Measurements from ENCODE around the gene LSM14A. TPM values are rescaled to one million over a fixed set of nuclear protein-coding genes. Genes with fewer than 3 reads are reported as not detected.
A peak's percentile ranks its signal among the peaks of the same experiment; 100 is the strongest.

LSM14A gene
- total RNA-seq, 1 experiment from 2014 or later = 199 TPM

DNA sequence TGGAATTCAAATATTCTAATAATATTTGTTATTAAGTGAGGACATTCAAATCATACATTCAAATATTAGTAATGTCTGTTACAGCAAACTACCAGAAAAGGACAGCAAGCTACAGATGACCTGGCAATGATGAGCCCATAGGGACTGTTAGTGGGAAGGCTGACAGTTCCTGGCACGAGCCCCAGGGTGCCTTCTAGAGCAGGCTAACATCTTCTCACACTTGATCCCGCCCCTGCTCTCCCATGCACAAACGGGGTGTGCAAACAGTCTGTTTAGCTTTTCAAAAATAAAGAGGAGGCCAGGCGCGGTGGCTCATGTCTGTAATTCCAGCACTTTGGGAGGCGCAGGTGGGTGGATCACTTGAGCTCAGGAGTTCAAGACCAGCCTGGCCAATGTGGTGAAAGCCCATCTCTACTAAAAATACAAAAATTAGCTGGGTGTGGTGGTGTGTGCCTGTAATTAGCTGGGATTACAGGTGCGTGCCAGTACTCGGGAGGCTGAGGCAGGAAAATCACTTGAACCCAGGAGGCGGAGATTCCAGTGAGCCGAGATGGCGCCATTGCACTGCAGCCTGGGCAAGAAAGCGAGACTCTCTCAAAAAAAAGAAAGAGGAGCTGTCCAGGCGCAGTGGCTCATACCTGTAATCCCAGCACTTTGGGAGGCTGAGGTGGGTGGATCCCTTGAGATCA, 72.5 kb downstream of the LSM14A start:
- no peak for DNase-seq
- Histone ChIP-seq H4K20me1 (ENCODE audit: control insufficient read depth, insufficient read depth, insufficient read length) (no peaks in the 10 kb centered on the region), H3K9ac (ENCODE audit: extremely low read depth, insufficient read length, low read length) (no peak overlapping the region), H2BK5ac (ENCODE audit: insufficient read length, low read length) (no peak overlapping the region), H2BK12ac (ENCODE audit: insufficient read length, low read depth, low read length) (no peak overlapping the region), H3K4ac (ENCODE audit: low read depth, low read length) (no peak overlapping the region), H2BK15ac (ENCODE audit: low read depth, low read length) (no peak overlapping the region), H2AFZ (ENCODE audit: low read length) (no peak overlapping the region), H3K23ac (ENCODE audit: insufficient read length, low read depth, low read length) (no peak overlapping the region), H3K18ac (ENCODE audit: insufficient read length, low read depth, low read length) (no peak overlapping the region), H3K4me2 (ENCODE audit: insufficient read depth, insufficient read length, low read length) (no peak overlapping the region), H3K79me1 (ENCODE audit: insufficient read depth, low read depth, low read length, poor library complexity, severe bottlenecking) (no peaks in the 10 kb centered on the region), H3K23me2 (ENCODE audit: insufficient read length, low read depth, low read length, poor library complexity, severe bottlenecking) (no peaks in the 10 kb centered on the region), H3K27ac (ENCODE audit: insufficient read length, low read depth, low read length) (no peak overlapping the region), H3K9me3 (ENCODE audit: control insufficient read depth, low read depth, low read length) (no peaks in the 10 kb centered on the region), H4K5ac (ENCODE audit: insufficient read length, low read depth, low read length) (no peak overlapping the region), H4K8ac (replicated peaks; ENCODE audit: insufficient read length, low read depth, low read length) (no peak overlapping the region), H3K4me1 (ENCODE audit: insufficient read depth, low read length) (no peaks in the 10 kb centered on the region), H4K91ac (ENCODE audit: insufficient read length, low read depth, low read length) (no peak overlapping the region), H3K14ac (ENCODE audit: insufficient read depth, low read length) (no peak overlapping the region), H2AK5ac (ENCODE audit: insufficient read length, low read length) (no peak overlapping the region), H3K79me2 (ENCODE audit: insufficient read depth, low read length) (no peaks in the 10 kb centered on the region), H2BK20ac (ENCODE audit: low read depth, low read length, poor library complexity, severe bottlenecking) (no peak overlapping the region), H2BK120ac (ENCODE audit: low read depth, low read length, poor library complexity, severe bottlenecking) (no peak overlapping the region), H3K27me3 (ENCODE audit: insufficient read depth, low read length) (no peaks in the 10 kb centered on the region), H3T11ph (ENCODE audit: low read length) (no peak overlapping the region), H3K56ac (ENCODE audit: insufficient read length, low read depth, low read length) (no peak overlapping the region)
- WGBS (ENCODE audit: extremely low coverage, insufficient read length, low lambda C conversion rate) = no CpG with 5 or more reads among the region's 13 CpGs
- 0 out of 7 replicates have a peak, but pooled peaks cover 0 to 2% (median 0%) of the 10 kb centered on the region in 3 experiments for H3K36me3 Mint-ChIP-seq (ENCODE audit: insufficient read depth in 1 of 3, low read depth in 3 of 3)
- H3K27me3 Mint-ChIP-seq (ENCODE audit: low read depth) = no peaks in the 10 kb centered on the region
- TF ChIP-seq, protein P1, sequence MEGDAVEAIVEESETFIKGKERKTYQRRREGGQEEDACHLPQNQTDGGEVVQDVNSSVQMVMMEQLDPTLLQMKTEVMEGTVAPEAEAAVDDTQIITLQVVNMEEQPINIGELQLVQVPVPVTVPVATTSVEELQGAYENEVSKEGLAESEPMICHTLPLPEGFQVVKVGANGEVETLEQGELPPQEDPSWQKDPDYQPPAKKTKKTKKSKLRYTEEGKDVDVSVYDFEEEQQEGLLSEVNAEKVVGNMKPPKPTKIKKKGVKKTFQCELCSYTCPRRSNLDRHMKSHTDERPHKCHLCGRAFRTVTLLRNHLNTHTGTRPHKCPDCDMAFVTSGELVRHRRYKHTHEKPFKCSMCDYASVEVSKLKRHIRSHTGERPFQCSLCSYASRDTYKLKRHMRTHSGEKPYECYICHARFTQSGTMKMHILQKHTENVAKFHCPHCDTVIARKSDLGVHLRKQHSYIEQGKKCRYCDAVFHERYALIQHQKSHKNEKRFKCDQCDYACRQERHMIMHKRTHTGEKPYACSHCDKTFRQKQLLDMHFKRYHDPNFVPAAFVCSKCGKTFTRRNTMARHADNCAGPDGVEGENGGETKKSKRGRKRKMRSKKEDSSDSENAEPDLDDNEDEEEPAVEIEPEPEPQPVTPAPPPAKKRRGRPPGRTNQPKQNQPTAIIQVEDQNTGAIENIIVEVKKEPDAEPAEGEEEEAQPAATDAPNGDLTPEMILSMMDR (conservative IDR thresholded peaks at IDR 0.05) = no peak
- no peak overlapping the region for H3K4me3 Mint-ChIP-seq
- H3K9me3 Mint-ChIP-seq = no peaks in the 10 kb centered on the region
- H3K27ac Mint-ChIP-seq = peak overlapping the region in 1 of 3 experiments; percentile 34; a peak in 1 of 7 replicates
- peaks cover 7 to 18% of the 10 kb centered on the region in 2 experiments for H3K4me1 Mint-ChIP-seq

All from H9 (cell line).